Neural crest cell (in vitro differentiated cells): ENCODE measurements around the gene FSIP1. TPM values are rescaled to one million over a fixed set of nuclear protein-coding genes. Genes with fewer than 3 reads are reported as not detected.
A peak's percentile ranks its signal among the peaks of the same experiment; 100 is the strongest.

ENCODE experiments used
- DNase-seq: peaks from one replicate; pipeline ENCODE4 v3.0.0; 2021; ENCODE audit warnings: low read depth, mixed read lengths, low spot score
- H3K27ac Mint-ChIP-seq: one replicate; pipeline ENCODE4 v1.8.0; 2021; ENCODE audit warnings: mild to moderate bottlenecking, mixed read lengths; ENCODE audit not compliant: unreplicated experiment
- H3K27me3 Mint-ChIP-seq: 2 replicates; pipeline ENCODE4 v1.8.0; 2021; ENCODE audit warnings: low read depth, mild to moderate bottlenecking, mixed read lengths
- H3K36me3 Mint-ChIP-seq: 2 replicates; pipeline ENCODE4 v1.8.0; 2021; ENCODE audit warnings: low read depth, mild to moderate bottlenecking, mixed read lengths
- H3K4me1 Mint-ChIP-seq: 2 replicates; pipeline ENCODE4 v1.8.0; 2021; ENCODE audit warnings: mixed read lengths
- H3K4me3 Mint-ChIP-seq: one replicate; pipeline ENCODE4 v1.8.0; 2021; ENCODE audit warnings: mild to moderate bottlenecking, mixed read lengths
- H3K9me3 Mint-ChIP-seq: 2 replicates; pipeline ENCODE4 v1.8.0; 2021; ENCODE audit warnings: mixed read lengths
- CTCF ChIP-seq: fragments of 200-600 bp; sonication (generic); conservative IDR thresholded peaks from 2 replicates; pipeline ENCODE4 v1.5.0; 2021; ENCODE audit warnings: antibody characterized with exemption, mild to moderate bottlenecking
- total RNA-seq: library from RNA; stranded (reverse); gene quantifications from 2 replicates; pipeline ENCODE4 v1.2.1, GENCODE V29; 2021

The FSIP1 gene
- total RNA-seq, 1 donor from 2014 or later: 8.1 TPM

GRCh38 chr15:39743611-39744010 lies 39.0 kb downstream of the FSIP1 start:
- Mint-ChIP-seq H3K4me1 (no peaks in the 10 kb centered on the region), H3K36me3 (peaks cover 3% of the 10 kb centered on the region), H3K4me3 (no peak overlapping the region), H3K27ac (no peak overlapping the region), H3K27me3 (no peaks in the 10 kb centered on the region), H3K9me3 (no peaks in the 10 kb centered on the region)
- TF ChIP-seq CTCF: no peak
- no peak for DNase-seq

- no peak overlapping the region for H3K4me3 Mint-ChIP-seq
- DNase-seq: no peak
- no peak overlapping the region for H3K27ac Mint-ChIP-seq
- no peaks in the 10 kb centered on the region for H3K9me3 Mint-ChIP-seq
- no peaks in the 10 kb centered on the region for H3K27me3 Mint-ChIP-seq
- no peaks in the 10 kb centered on the region for H3K4me1 Mint-ChIP-seq
- no peaks in the 10 kb centered on the region for H3K36me3 Mint-ChIP-seq
- no peak for TF ChIP-seq CTCF
Observed at GRCh38 chr15:39741258-39741657, 41.4 kb downstream of the FSIP1 start.

DNA sequence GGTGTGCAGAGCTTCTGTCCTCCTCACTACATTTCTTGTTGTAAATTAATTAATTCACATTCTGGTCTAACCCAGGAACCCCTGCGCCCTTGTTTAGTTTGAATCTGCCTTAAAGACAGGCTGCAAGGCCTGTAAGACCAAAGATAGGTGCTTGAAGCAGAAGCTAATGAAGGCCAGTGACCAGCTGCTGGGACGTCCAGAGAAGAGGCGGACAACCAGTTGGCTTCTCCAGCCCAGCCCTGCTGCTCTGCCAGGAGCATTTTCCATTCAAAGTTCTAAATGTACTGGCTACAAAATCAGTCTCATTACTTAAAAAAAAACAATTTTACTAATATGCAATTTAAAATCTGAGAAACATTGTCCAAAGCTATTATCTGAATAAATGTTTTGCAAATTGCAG lies 43.6 kb downstream of the FSIP1 start:
- H3K27ac Mint-ChIP-seq: no peak overlapping the region
- no peaks in the 10 kb centered on the region for H3K4me1 Mint-ChIP-seq
- no peak for TF ChIP-seq CTCF
- H3K4me3 Mint-ChIP-seq: no peak overlapping the region
- H3K9me3 Mint-ChIP-seq: no peaks in the 10 kb centered on the region
- H3K36me3 Mint-ChIP-seq: no peaks in the 10 kb centered on the region
- DNase-seq: no peak
- no peaks in the 10 kb centered on the region for H3K27me3 Mint-ChIP-seq

DNA sequence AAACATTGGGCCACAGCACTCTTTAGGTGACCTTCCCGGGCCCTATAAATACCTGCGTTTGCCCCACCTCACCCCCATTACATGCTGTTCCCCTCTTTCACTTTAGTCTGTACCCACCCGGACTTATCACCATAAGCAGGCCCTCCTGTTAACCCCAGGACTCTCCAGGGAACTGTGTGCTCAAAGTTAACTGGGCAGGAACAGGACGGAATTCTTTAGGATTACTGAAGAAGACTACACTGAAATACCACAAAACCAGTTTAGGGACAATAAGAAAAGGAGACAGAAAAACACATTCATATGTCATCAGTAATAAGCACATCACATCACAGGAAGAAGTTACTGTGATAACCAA lies 45.5 kb downstream of the FSIP1 start:
- Mint-ChIP-seq H3K27ac (peak overlapping the region; percentile 3), H3K27me3 (no peaks in the 10 kb centered on the region)
- no peak for TF ChIP-seq CTCF

GRCh38 chr15:39736412-39737195 lies 46.0 kb downstream of the FSIP1 start:
- H3K9me3 Mint-ChIP-seq: no peaks in the 10 kb centered on the region
- DNase-seq: no peak
- H3K4me1 Mint-ChIP-seq: no peaks in the 10 kb centered on the region
- TF ChIP-seq CTCF: no peak
- H3K27me3 Mint-ChIP-seq: no peaks in the 10 kb centered on the region
- no peaks in the 10 kb centered on the region for H3K36me3 Mint-ChIP-seq
- no peak overlapping the region for H3K4me3 Mint-ChIP-seq
- peak overlapping the region; percentile 3 for H3K27ac Mint-ChIP-seq

More for the DNA sequence above, 45.5 kb downstream of the FSIP1 start:
- no peaks in the 10 kb centered on the region for H3K36me3 Mint-ChIP-seq
- no peaks in the 10 kb centered on the region for H3K9me3 Mint-ChIP-seq
- no peak overlapping the region for H3K4me3 Mint-ChIP-seq
- no peak for DNase-seq
- H3K4me1 Mint-ChIP-seq: no peaks in the 10 kb centered on the region
